Esophagus muscularis mucosa (tissue), 3 donors: ENCODE results near the gene CD24.

ENCODE experiments used
- POLR2AphosphoS5 ChIP-seq, 2 donors: sonication (generic); formaldehyde crosslinking; IDR thresholded peaks; one replicate each; pipeline ENCODE4 v1.6.1; 2017; ENCODE audit warnings: antibody characterized with exemption in 2 of 2
- TF ChIP-seq, protein P1 (sequence below), 3 experiments: fragments of 200-600 bp in 2 of 3; fragments of 450-650 bp in 1 of 3; sonication (generic) in 2 of 3; IDR thresholded peaks; one replicate each; pipeline ENCODE4 v1.5.1; 2017 to 2019; ENCODE audit warnings: antibody characterized with exemption in 3 of 3, mild to moderate bottlenecking in 2 of 3, moderate library complexity in 1 of 3

GRCh38 chr6:106973836-106974335, 643 bp downstream of the CD24 start:
- no peak for TF ChIP-seq POLR2AphosphoS5 (IDR thresholded peaks at IDR 0.05)
- TF ChIP-seq, protein P1, sequence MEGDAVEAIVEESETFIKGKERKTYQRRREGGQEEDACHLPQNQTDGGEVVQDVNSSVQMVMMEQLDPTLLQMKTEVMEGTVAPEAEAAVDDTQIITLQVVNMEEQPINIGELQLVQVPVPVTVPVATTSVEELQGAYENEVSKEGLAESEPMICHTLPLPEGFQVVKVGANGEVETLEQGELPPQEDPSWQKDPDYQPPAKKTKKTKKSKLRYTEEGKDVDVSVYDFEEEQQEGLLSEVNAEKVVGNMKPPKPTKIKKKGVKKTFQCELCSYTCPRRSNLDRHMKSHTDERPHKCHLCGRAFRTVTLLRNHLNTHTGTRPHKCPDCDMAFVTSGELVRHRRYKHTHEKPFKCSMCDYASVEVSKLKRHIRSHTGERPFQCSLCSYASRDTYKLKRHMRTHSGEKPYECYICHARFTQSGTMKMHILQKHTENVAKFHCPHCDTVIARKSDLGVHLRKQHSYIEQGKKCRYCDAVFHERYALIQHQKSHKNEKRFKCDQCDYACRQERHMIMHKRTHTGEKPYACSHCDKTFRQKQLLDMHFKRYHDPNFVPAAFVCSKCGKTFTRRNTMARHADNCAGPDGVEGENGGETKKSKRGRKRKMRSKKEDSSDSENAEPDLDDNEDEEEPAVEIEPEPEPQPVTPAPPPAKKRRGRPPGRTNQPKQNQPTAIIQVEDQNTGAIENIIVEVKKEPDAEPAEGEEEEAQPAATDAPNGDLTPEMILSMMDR (IDR thresholded peaks at IDR 0.05), result no peak
